Uterus (tissue), 4 donors: Measurements from ENCODE around the gene MYH14. TPM values are rescaled to one million over a fixed set of nuclear protein-coding genes. Genes with fewer than 3 reads are reported as not detected.
"Not testable (repeated sequence)": the region's sequence is repeated elsewhere in the genome, so short reads cannot be mapped to it uniquely, and the experiment has no call there.

ENCODE experiments used
- DNase-seq, 2 donors: peaks; one replicate each; pipeline ENCODE4 v3.0.0-alpha.2; 2019 to 2020
- H3K27ac ChIP-seq, 2 donors: fragments of 200-600 bp; sonication (generic); 1 replicate in 1 of 2; 2 replicates in 1 of 2; pipeline ENCODE4 v1.5.1; 2016 to 2018
- H3K27me3 ChIP-seq, 2 donors: fragments of 200-600 bp; sonication (generic); one replicate each; pipeline ENCODE4 v1.5.1; 2018 to 2019; ENCODE audit warnings: control low read depth in 1 of 2
- H3K36me3 ChIP-seq, 2 donors: fragments of 200-600 bp; sonication (generic); one replicate each; pipeline ENCODE4 v1.5.1; 2019; ENCODE audit warnings: control low read depth in 1 of 2
- H3K4me1 ChIP-seq, 2 donors: fragments of 200-600 bp; sonication (generic); one replicate each; pipeline ENCODE4 v1.5.1; 2018 to 2019; ENCODE audit warnings: control low read depth in 1 of 2
- H3K4me3 ChIP-seq, 2 donors: fragments of 200-600 bp; sonication (generic); 1 replicate in 1 of 2; 2 replicates in 1 of 2; pipeline ENCODE4 v1.5.1; 2018 to 2019; ENCODE audit warnings: mild to moderate bottlenecking in 1 of 2
- H3K9me3 ChIP-seq, 2 donors: fragments of 200-600 bp; sonication (generic); one replicate each; pipeline ENCODE4 v1.5.1; 2019; ENCODE audit warnings: control low read depth in 1 of 2
- CTCF ChIP-seq, 4 experiments: fragments of 200-600 bp in 2 of 4; fragments of 450-650 bp in 2 of 4; sonication (generic) in 2 of 4; IDR thresholded peaks; one replicate each; pipeline ENCODE4 v1.5.1; 2016 to 2019; ENCODE audit warnings: antibody characterized with exemption in 4 of 4, mild to moderate bottlenecking in 2 of 4, moderate library complexity in 1 of 4
- POLR2A ChIP-seq, 2 donors: fragments of 450-650 bp; IDR thresholded peaks; one replicate each; pipeline ENCODE4 v1.6.1; 2016; ENCODE audit warnings: antibody characterized with exemption in 2 of 2, mild to moderate bottlenecking in 1 of 2, moderate library complexity in 1 of 2
- intact Hi-C: fragments of 100-400 bp; cut with DNase I; formaldehyde crosslinking; loops from one replicate; pipeline ENCODE4 v1.15.1; 2023; ENCODE audit warnings: low total_unique reads
- total RNA-seq, 4 donors: library from RNA; depleted of rRNA in 3 of 4; stranded (reverse); fragments of >200 nt in 3 of 4; gene quantifications; one replicate each; pipeline versions ENCODE4 v1.1.0 to v1.2.4, GENCODE V29; 2014 to 2023
- donor health status: DM: yes; HTN: yes; CAD: no.

Gene MYH14
- total RNA-seq, 4 donors from 2014 or later, result 0.77 to 22.1 (median 1.4) TPM

GRCh38 chr19:50222691-50223438 is 19.4 kb downstream of the MYH14 start:
- H3K4me1 ChIP-seq, result no peaks in the 10 kb centered on the region
- intact Hi-C loops, result no loop called here
- no peak overlapping the region for H3K4me3 ChIP-seq
- TF ChIP-seq CTCF (IDR thresholded peaks at IDR 0.05) (no peak), POLR2A (IDR thresholded peaks at IDR 0.05) (no peak)
- no peak for DNase-seq
- H3K36me3 ChIP-seq, result no peaks in the 10 kb centered on the region
- H3K27ac ChIP-seq, result no peak overlapping the region
- no peaks in the 10 kb centered on the region for H3K27me3 ChIP-seq
- no peaks in the 10 kb centered on the region for H3K9me3 ChIP-seq

GRCh38 chr19:50223439-50223716 is 20.0 kb downstream of the MYH14 start:
- DNase-seq, result no peak
- Histone ChIP-seq H3K4me1 (no peaks in the 10 kb centered on the region), H3K36me3 (no peaks in the 10 kb centered on the region), H3K4me3 (no peak overlapping the region), H3K27ac (no peak overlapping the region), H3K9me3 (no peaks in the 10 kb centered on the region), H3K27me3 (no peaks in the 10 kb centered on the region)
- no peak for TF ChIP-seq CTCF (IDR thresholded peaks at IDR 0.05)
- no peak for TF ChIP-seq POLR2A (IDR thresholded peaks at IDR 0.05)
- intact Hi-C loops, result no loop called here

- TF ChIP-seq CTCF (IDR thresholded peaks at IDR 0.05) (no peak), POLR2A (IDR thresholded peaks at IDR 0.05) (no peak)
- no peaks in the 10 kb centered on the region for H3K4me1 ChIP-seq
- no peaks in the 10 kb centered on the region for H3K9me3 ChIP-seq
- no peaks in the 10 kb centered on the region for H3K27me3 ChIP-seq
- no peak overlapping the region for H3K27ac ChIP-seq
- intact Hi-C loops, result no loop called here
- no peak for DNase-seq
- H3K4me3 ChIP-seq, result no peak overlapping the region
- no peaks in the 10 kb centered on the region for H3K36me3 ChIP-seq
These were observed 21.7 kb downstream of the MYH14 start for GRCh38 chr19:50224986-50225747.

GRCh38 chr19:50226536-50226935 is 23.1 kb downstream of the MYH14 start:
- Histone ChIP-seq H3K36me3 (no peaks in the 10 kb centered on the region), H3K4me1 (no peaks in the 10 kb centered on the region), H3K4me3 (no peak overlapping the region), H3K27ac (no peak overlapping the region), H3K9me3 (no peaks in the 10 kb centered on the region), H3K27me3 (no peaks in the 10 kb centered on the region)
- DNase-seq, result no peak
- intact Hi-C loops, result no loop called here
- TF ChIP-seq CTCF (IDR thresholded peaks at IDR 0.05), result no peak
- no peak for TF ChIP-seq POLR2A (IDR thresholded peaks at IDR 0.05)

- intact Hi-C loops, H3K27ac ChIP-seq, H3K4me3 ChIP-seq, H3K36me3 ChIP-seq, H3K9me3 ChIP-seq, H3K27me3 ChIP-seq, DNase-seq, H3K4me1 ChIP-seq: not testable (repeated sequence)
These were observed 24.7 kb downstream of the MYH14 start for GRCh38 chr19:50228153-50228552.
